Inferior parietal cortex (tissue), 1 donor: ENCODE measurements around the gene DNAI4.
"Not testable (repeated sequence)": the region's sequence is repeated elsewhere in the genome, so short reads cannot be mapped to it uniquely, and the experiment has no call there.

Experiments
- DNase-seq: peaks from one replicate; pipeline ENCODE4 v3.0.0-alpha.2; 2016; ENCODE audit errors: extremely low spot score

DNAI4 gene

DNA sequence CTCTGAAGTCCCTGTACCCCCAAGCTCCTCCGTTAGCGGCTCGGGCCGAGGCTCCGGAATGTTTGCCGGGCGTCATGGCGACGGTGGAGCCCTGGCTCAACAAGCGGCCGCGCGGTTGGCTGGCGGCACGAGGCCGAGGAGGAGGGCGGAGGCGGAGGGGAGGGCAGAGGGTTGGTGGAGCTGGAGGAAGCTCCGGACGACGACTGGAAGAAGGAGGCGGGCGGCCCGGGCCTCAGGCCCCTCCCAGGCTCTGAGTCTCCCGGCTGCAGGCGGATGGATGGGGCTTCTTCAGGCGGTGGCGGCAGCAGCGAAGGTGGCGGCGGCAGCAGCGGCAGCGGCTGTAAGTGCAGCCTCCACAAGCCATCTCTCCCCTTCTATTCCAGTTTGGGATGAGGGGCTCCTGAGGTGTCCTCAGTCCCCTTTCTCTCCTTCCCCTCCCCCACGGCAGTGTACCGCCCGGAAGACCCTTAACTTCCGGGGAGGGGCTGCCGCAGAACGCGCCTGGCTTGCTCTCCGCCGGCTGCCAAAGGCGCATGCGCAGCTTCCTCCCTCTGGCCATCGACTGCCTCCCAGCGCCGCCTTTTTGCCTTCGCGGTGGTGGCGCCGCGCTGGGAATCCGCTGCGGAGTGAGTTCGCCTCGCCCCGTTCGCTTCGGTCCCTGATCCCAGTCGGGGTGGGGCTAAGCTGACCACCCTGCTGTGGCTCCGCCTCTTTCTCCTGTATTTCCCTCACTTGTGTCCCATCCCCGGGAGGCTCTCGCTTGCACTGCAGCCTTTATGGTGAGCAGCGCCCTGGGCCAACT, at the start of gene DNAI4, which contains the start of gene MIER1:
DNAI4 (minus strand) TSS at position 101 of the 802 bp plus-strand sequence; CDS start at position 76, 25 bp downstream.
MIER1 (plus strand) TSS at position 235 of the 802 bp plus-strand sequence; CDS start at position 274, 39 bp downstream.
- peak; percentile 98 for DNase-seq

DNA sequence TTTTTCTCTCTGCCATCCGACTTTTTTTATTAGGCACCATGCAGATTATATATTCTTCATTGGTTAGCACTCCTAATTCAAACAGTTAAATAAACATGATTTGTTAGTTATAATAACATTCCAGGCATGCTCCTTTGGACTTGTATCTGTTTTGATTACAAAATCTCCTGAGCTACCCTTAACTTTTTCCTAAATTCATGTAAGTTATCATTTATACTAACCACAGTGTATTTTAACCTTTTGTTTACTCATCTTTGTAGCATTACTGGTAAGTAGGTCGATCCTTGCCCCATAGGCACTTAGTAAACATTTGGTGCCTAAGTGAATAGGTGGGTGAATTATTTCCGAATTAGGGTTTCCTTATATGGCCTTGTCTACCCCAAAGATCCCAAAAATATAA, 43.9 kb upstream of the DNAI4 start:
- DNase-seq, result no peak

DNA sequence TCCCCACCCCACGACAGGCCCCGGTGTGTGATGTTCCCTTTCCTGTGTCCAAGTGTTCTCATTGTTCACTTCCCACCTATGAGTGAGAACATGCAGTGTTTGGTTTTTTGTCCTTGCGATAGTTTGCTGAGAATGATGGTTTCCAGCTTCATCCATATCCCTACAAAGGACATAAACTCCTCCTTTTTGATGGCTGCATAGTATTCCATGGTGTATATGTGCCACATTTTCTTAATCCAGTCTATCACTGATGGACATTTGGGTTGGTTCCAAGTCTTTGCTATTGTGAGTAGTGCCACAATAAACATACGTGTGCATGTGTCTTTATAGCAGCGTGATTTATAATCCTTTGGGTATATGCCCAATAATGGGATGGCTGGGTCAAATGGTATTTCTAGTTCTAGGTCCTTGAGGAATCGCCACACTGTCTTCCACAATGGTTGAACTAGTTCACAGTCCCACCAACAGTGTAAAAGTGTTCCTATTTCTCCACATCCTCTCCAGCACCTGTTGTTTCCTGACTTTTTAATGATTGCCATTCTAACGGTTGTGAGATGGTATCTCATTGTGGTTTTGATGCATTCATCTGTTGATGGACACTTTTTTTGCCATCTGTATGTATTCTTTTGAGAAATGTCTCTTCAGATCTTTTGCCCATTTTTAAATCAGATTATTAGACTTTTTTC, 41.7 kb upstream of the DNAI4 start:
- not testable (repeated sequence) for DNase-seq

DNA sequence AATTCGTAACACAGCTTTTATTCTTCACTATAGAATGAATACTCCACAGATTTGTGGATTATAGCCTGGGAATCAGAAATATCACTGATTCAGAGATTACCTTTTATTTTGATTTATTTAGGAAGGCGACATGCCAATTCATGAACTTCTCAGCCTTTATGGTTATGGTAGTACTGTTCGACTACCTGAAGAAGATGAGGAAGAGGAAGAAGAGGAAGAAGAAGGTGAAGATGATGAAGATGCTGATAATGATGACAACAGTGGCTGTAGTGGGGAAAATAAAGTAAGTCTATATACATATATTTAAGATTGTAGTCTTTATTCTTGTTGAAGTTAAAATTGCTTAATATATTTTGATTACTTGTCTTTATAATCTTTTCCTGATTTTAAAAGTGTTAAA, 33.3 kb upstream of the DNAI4 start:
- DNase-seq, result no peak

GRCh38 chr1:66954208-66954607, 29.6 kb upstream of the DNAI4 start:
- no peak for DNase-seq

- DNase-seq, result no peak
Measured at GRCh38 chr1:66951513-66951912, 26.9 kb upstream of the DNAI4 start.

DNA sequence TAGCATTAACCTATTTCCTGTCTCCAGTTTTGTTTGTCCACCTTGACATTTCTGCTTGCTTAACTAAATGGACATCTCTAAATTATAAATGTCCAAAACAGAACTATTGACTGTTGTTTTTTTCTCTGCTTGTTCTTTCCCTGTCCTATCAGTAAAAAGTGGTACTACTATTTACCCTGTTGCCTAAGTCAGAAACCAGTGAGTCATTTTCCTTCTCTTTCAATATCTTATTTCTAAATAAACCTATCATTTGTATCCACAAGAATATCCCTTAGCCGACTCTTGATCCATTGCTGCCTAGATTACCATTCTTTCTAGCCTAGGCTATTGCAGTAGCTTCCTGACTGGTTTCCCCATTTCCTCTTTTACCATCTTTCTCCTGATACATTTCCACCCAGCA, 22.6 kb upstream of the DNAI4 start:
- DNase-seq, result no peak

- no peak for DNase-seq
Measured at GRCh38 chr1:66945316-66945715, 20.7 kb upstream of the DNAI4 start.

- DNase-seq, result no peak
Measured at GRCh38 chr1:66944330-66945274, 19.9 kb upstream of the DNAI4 start.

GRCh38 chr1:66943361-66943969, 18.8 kb upstream of the DNAI4 start:
- no peak for DNase-seq

DNA sequence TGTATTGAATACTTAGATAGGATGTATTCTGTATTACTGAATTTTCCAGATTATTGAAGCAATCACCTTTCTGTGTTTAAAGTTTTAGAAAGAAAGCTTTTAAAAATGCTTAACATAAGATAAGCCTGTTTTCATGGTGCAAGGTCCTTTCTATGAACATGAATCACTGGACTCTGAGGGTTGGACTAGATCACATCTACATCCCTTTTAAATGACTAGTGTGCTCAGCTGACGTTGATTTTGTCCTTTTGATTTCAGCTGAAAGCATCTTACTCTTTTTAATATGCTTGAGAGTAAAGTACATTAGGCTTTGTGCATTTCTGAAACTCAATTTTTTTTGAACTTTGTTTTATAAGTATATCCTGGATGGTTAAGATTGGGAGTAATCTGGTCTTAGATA, 16.3 kb upstream of the DNAI4 start:
- DNase-seq, result no peak

- DNase-seq, result no peak
Measured at GRCh38 chr1:66938613-66939012, 14.0 kb upstream of the DNAI4 start.

- DNase-seq, result no peak
Measured at GRCh38 chr1:66937529-66938234, 13.0 kb upstream of the DNAI4 start.

DNA sequence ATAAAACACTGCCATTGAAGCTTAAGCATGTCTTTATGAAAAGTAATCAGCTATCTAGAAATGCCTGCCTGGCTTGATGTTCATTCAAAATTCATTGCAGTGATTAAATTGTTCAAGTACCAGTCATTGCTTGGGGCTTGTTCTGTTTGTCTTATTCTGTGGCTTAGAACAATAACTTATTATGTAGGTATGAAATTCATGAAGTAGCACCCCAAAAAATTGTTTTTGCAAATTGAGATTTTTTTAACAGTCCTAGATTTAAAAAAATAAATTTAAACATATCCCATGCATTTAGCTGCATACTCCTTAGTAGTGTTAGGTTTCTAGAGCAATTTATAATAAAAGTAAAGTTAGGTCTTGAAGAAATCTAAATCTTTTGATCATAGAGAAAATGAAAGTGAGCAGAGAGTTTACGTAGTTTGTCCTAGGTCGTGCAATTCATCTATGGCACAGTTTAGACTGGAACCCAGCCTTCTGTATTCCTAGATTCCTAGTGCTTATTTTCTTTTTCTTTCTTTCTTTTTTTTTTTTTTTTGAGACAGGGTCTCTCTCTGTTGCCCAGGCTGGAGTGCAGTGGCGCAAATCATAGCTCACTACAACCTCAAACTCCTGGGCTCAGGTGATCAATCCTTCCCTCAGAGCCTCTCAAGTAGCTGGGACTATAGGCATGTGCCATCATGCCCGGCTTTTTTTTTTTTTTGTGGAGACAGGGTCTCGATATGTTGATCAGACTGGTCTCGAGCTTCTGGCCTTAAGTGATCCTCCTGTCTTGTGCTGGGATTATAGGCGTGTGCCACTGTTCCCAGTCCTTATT, 9.4 kb upstream of the DNAI4 start:
- no peak for DNase-seq

- no peak for DNase-seq
Measured at GRCh38 chr1:66932291-66932690, 7.6 kb upstream of the DNAI4 start.

DNA sequence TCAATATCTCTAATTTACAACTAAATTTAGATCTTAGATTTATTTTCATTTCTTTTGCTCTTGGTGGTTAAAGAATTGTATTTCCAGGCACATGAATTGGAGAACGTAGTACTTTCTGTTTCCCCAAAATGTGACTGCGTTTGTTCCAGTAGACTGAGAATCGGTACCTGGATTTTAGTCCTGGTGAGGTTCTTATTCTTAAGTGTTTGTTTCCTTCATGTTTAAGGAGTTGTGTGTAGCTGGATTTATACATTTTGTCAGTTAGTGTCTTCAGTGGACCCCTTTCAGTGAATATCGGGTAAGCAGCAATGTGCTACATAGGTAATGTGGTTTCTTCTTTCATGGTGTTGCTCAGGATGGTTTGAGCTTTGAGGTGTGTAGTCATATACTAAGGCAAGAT, 6.9 kb upstream of the DNAI4 start:
- DNase-seq, result no peak

DNA sequence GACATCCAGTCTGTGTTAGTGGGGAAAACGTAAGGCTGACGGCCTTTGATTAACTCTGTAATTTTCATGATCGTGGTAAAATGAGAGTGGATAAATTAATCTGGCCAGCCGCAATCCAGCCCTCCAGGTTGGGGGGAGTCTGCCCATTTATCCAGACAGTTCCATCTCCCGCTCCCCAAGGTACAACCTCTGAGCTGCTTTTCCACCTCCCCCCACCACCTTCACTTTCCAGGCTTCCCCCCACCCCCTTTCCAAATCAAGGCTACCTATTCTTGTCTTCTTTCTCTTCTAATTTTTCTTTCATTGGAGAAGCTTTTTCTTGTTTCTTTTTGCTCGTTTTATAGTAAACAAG, 6.1 kb upstream of the DNAI4 start:
- no peak for DNase-seq

DNA sequence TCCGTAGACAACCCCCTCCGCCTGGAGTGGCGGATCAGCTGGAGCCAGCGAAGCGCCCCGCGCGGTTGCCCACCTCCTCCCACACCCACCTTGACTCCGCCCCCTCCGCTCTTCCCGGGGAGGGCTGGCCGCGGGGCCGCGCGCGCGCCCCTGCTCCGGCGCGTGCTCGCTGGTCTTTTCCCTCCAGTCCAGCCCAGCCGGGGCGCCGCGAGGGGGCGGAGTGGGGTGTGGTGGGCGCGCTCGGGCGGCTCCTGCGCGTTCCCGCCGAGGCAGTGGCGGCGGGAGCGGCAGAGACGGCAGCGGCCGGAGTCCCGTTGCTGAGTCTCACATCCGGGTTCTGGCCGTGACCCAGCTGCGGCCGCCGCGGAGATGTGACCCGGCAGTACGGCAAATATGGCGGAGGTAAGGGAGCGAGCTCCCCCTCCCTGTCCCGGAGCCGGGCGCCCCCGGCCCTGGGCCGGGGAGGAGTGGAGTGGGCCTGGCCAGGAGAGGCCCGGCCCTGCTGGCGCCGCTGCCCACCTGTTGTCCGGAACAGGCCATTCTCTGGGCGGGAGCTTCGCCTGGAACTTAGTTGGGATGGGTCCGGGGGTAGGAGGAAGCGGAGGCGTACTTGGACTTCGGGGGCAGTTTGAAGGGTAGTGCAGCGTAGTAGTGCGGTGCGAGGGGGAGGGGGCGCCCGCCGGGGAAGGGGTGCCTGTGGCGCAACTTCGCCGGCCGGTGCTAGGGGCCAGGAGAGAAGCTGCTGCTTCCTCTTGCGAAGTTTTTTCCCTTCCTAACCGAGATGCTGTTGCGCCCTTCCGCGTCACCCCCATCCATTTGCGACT, 5.6 kb upstream of the DNAI4 start:
- DNase-seq, result peak; percentile 92

DNA sequence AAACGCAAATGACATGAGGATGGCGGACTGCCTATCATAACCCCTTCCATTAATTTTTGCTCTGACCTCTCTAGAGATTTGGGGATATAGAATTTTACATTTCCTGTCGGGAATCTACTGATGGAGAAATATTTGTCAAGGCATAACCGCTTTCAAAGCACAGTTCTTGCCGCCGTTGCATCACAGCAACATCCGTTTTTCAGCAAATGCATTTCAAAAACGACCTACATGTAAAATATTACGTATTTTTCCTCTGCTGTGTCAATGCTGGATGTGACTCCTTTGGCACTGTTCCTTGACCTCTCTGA, 5.0 kb upstream of the DNAI4 start:
- no peak for DNase-seq
